Endodermal cell (in vitro differentiated cells): ENCODE results near the gene CEP85L. TPM values are rescaled to one million over a fixed set of nuclear protein-coding genes. Genes with fewer than 3 reads are reported as not detected.

ENCODE experiments used
- DNase-seq: peaks from one replicate; pipeline ENCODE4 v3.0.0-alpha.2; 2017
- H3K27ac ChIP-seq: 2 replicates; pipeline ENCODE4 v1.5.1; 2013; ENCODE audit warnings: mild to moderate bottlenecking, low read depth, low read length, moderate library complexity
- H3K27me3 ChIP-seq: 2 replicates; pipeline ENCODE4 v1.6.1; 2013; ENCODE audit warnings: mild to moderate bottlenecking, low read length, moderate library complexity; ENCODE audit not compliant: insufficient read depth, control insufficient read depth, poor library complexity, severe bottlenecking
- H3K36me3 ChIP-seq: 2 replicates; pipeline ENCODE4 v1.7.0; 2013; ENCODE audit warnings: mild to moderate bottlenecking, low read length, moderate library complexity; ENCODE audit not compliant: control insufficient read depth, insufficient read depth
- H3K4me1 ChIP-seq: one replicate; pipeline ENCODE4 v1.7.0; 2013; ENCODE audit warnings: low read length; ENCODE audit not compliant: control insufficient read depth, insufficient read depth
- H3K4me3 ChIP-seq: 2 replicates; pipeline ENCODE4 v1.5.1; 2013; ENCODE audit warnings: mild to moderate bottlenecking, low read length, moderate library complexity
- H3K9ac ChIP-seq: 2 replicates; pipeline ENCODE4 v1.6.1; 2013; ENCODE audit warnings: mild to moderate bottlenecking, low read length, moderate library complexity; ENCODE audit not compliant: poor library complexity, severe bottlenecking; ENCODE audit errors: extremely low read depth
- H3K9me3 ChIP-seq: 2 replicates; pipeline ENCODE4 v1.6.1; 2013; ENCODE audit warnings: mild to moderate bottlenecking, low read length, moderate library complexity; ENCODE audit not compliant: control insufficient read depth
- H3K27ac Mint-ChIP-seq: 2 replicates; pipeline ENCODE4 v1.8.0; 2020; ENCODE audit warnings: mixed read lengths
- H3K27me3 Mint-ChIP-seq: 2 replicates; pipeline ENCODE4 v1.8.0; 2021; ENCODE audit warnings: mild to moderate bottlenecking, mixed read lengths; ENCODE audit not compliant: insufficient read depth
- H3K36me3 Mint-ChIP-seq: 2 replicates; pipeline ENCODE4 v1.8.0; 2020; ENCODE audit warnings: low read depth, mixed read lengths
- H3K4me1 Mint-ChIP-seq: 2 replicates; pipeline ENCODE4 v1.8.0; 2020; ENCODE audit warnings: mixed read lengths
- H3K4me3 Mint-ChIP-seq: 2 replicates; pipeline ENCODE4 v1.8.0; 2020; ENCODE audit warnings: mild to moderate bottlenecking, moderate library complexity, mixed read lengths
- H3K9me3 Mint-ChIP-seq: 2 replicates; pipeline ENCODE4 v1.8.0; 2020; ENCODE audit warnings: mild to moderate bottlenecking, mixed read lengths
- WGBS, 2 experiments: methylation state at CpG; one replicate each; pipeline versions ENCODE4 v1.1.5 to v1.1.7; 2013; ENCODE audit warnings: missing lambda C conversion rate in 2 of 2, mixed read lengths in 1 of 2; ENCODE audit not compliant: insufficient coverage in 1 of 2, insufficient read length in 1 of 2; 5-methylcytosine and 5-hydroxymethylcytosine counted together
- total RNA-seq, 2 donors: library from RNA; stranded (reverse); fragmentation: NEBNext Ultra II Directional in 1 of 2; extraction: Animal tissue kit (Norgen Biotek cat#: 25700) in 1 of 2; gene quantifications; 2 replicates in 1 of 2; 3 replicates in 1 of 2; pipeline ENCODE4 v1.2.1, GENCODE V29; 2021
- TF ChIP-seq, protein P1 (sequence below): fragments of 200-600 bp; sonication (generic); conservative IDR thresholded peaks from 2 replicates; pipeline ENCODE4 v1.5.0; 2021; ENCODE audit warnings: antibody characterized with exemption, mild to moderate bottlenecking

The CEP85L gene
- total RNA-seq, 2 donors from 2014 or later, result 6.7 to 10.2 TPM

DNA sequence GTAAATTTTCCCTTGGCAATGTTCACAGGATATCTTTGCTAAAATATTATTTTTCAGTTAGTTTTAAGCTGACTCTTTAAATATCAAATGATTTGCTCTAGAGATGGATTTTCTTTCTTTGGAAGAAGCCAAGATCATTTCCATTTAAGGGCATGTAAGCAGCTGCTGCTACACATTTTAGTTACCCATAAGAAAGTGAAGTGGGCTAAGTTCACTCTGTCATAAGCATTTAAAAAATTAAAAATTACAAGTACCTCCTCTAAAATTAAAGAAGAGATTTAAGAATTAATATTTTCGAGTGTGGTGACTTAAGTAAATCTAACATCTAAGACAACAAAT lies 104.5 kb downstream of the CEP85L start:
- Histone ChIP-seq H3K4me3 (no peak overlapping the region), H3K27ac (no peak overlapping the region), H3K27me3 (no peaks in the 10 kb centered on the region), H3K4me1 (no peaks in the 10 kb centered on the region), H3K9ac (no peak overlapping the region), H3K9me3 (no peaks in the 10 kb centered on the region), H3K36me3 (no peaks in the 10 kb centered on the region)
- no peak for DNase-seq
- Mint-ChIP-seq H3K36me3 (no peaks in the 10 kb centered on the region), H3K27me3 (no peaks in the 10 kb centered on the region), H3K27ac (no peak overlapping the region), H3K9me3 (no peaks in the 10 kb centered on the region), H3K4me1 (no peaks in the 10 kb centered on the region), H3K4me3 (no peak overlapping the region)
- TF ChIP-seq, protein P1, sequence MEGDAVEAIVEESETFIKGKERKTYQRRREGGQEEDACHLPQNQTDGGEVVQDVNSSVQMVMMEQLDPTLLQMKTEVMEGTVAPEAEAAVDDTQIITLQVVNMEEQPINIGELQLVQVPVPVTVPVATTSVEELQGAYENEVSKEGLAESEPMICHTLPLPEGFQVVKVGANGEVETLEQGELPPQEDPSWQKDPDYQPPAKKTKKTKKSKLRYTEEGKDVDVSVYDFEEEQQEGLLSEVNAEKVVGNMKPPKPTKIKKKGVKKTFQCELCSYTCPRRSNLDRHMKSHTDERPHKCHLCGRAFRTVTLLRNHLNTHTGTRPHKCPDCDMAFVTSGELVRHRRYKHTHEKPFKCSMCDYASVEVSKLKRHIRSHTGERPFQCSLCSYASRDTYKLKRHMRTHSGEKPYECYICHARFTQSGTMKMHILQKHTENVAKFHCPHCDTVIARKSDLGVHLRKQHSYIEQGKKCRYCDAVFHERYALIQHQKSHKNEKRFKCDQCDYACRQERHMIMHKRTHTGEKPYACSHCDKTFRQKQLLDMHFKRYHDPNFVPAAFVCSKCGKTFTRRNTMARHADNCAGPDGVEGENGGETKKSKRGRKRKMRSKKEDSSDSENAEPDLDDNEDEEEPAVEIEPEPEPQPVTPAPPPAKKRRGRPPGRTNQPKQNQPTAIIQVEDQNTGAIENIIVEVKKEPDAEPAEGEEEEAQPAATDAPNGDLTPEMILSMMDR, result no peak
- WGBS, 2 experiments, result no CpG with 5 or more reads among the region's 1 CpG

GRCh38 chr6:118546164-118546879 lies 105.1 kb downstream of the CEP85L start:
- H3K4me3 ChIP-seq, result no peak overlapping the region
- TF ChIP-seq, protein P1, result no peak
- H3K27ac ChIP-seq, result no peak overlapping the region
- no peak overlapping the region for H3K9ac ChIP-seq
- H3K36me3 ChIP-seq, result no peaks in the 10 kb centered on the region
- Mint-ChIP-seq H3K27me3 (no peaks in the 10 kb centered on the region), H3K27ac (no peak overlapping the region), H3K4me3 (no peak overlapping the region), H3K4me1 (no peaks in the 10 kb centered on the region), H3K36me3 (no peaks in the 10 kb centered on the region), H3K9me3 (no peaks in the 10 kb centered on the region)
- no peaks in the 10 kb centered on the region for H3K4me1 ChIP-seq
- H3K9me3 ChIP-seq, result no peaks in the 10 kb centered on the region
- WGBS, 2 experiments, result 91 to 96% methylated on average over 3 of the region's 4 CpGs
- no peaks in the 10 kb centered on the region for H3K27me3 ChIP-seq
- DNase-seq, result no peak

- Histone ChIP-seq H3K4me1 (no peaks in the 10 kb centered on the region), H3K9ac (no peak overlapping the region), H3K36me3 (no peaks in the 10 kb centered on the region), H3K27ac (no peak overlapping the region), H3K4me3 (no peak overlapping the region), H3K9me3 (no peaks in the 10 kb centered on the region), H3K27me3 (no peaks in the 10 kb centered on the region)
- no peak for DNase-seq
- 93% methylated on average over 3 of the region's 3 CpGs; no CpG with 5 or more reads in 1 of the 2 experiments for WGBS, 2 experiments
- TF ChIP-seq, protein P1, result no peak
- Mint-ChIP-seq H3K4me1 (no peaks in the 10 kb centered on the region), H3K9me3 (no peaks in the 10 kb centered on the region), H3K36me3 (no peaks in the 10 kb centered on the region), H3K27ac (no peak overlapping the region), H3K4me3 (no peak overlapping the region), H3K27me3 (no peaks in the 10 kb centered on the region)
Observed at GRCh38 chr6:118544105-118544504, 107.3 kb downstream of the CEP85L start.
